Parathyroid adenoma (tissue), 2 donors: Measurements from ENCODE around the gene MICOS13.

ENCODE experiments used
- H2AFZ ChIP-seq: fragments of 300-600 bp; sonication (generic); one replicate; pipeline ENCODE4 v1.7.0; 2017; ENCODE audit warnings: antibody characterized with exemption, mild to moderate bottlenecking
- H3K27ac ChIP-seq: fragments of 300-600 bp; sonication (generic); one replicate; pipeline ENCODE4 v1.7.0; 2017
- H3K27me3 ChIP-seq: fragments of 300-600 bp; sonication (generic); one replicate; pipeline ENCODE4 v1.7.0; 2017; ENCODE audit warnings: low read length; ENCODE audit not compliant: control insufficient read depth, insufficient read depth
- H3K36me3 ChIP-seq: fragments of 300-600 bp; sonication (generic); one replicate; pipeline ENCODE4 v1.7.0; 2017; ENCODE audit warnings: low read length; ENCODE audit not compliant: control insufficient read depth, insufficient read depth
- H3K4me1 ChIP-seq: fragments of 300-600 bp; sonication (generic); one replicate; pipeline ENCODE4 v1.7.0; 2017; ENCODE audit warnings: control low read depth
- H3K4me2 ChIP-seq: fragments of 300-600 bp; sonication (generic); one replicate; pipeline ENCODE4 v1.7.0; 2017; ENCODE audit warnings: low read length
- H3K4me3 ChIP-seq: fragments of 300-600 bp; sonication (generic); one replicate; pipeline ENCODE4 v1.7.0; 2017; ENCODE audit warnings: low read depth, low read length
- H3K79me2 ChIP-seq: fragments of 300-600 bp; sonication (generic); one replicate; pipeline ENCODE4 v1.7.0; 2017; ENCODE audit warnings: control low read depth
- H3K9ac ChIP-seq: fragments of 300-600 bp; sonication (generic); one replicate; pipeline ENCODE4 v1.7.0; 2017; ENCODE audit warnings: mild to moderate bottlenecking
- H3K9me3 ChIP-seq: fragments of 300-600 bp; sonication (generic); one replicate; pipeline ENCODE4 v1.7.0; 2017; ENCODE audit warnings: low read length; ENCODE audit not compliant: control insufficient read depth
- TF ChIP-seq, protein P1 (sequence below): fragments of 300-600 bp; sonication (generic); IDR thresholded peaks from one replicate; pipeline ENCODE4 v1.7.0; 2017; ENCODE audit warnings: antibody characterized with exemption, mild to moderate bottlenecking
- donor health status: primary hyperparathyroidism.

The MICOS13 gene

GRCh38 chr19:5698635-5699422, 18.5 kb upstream of the MICOS13 start:
- no peaks in the 10 kb centered on the region for H3K9me3 ChIP-seq
- TF ChIP-seq, protein P1, sequence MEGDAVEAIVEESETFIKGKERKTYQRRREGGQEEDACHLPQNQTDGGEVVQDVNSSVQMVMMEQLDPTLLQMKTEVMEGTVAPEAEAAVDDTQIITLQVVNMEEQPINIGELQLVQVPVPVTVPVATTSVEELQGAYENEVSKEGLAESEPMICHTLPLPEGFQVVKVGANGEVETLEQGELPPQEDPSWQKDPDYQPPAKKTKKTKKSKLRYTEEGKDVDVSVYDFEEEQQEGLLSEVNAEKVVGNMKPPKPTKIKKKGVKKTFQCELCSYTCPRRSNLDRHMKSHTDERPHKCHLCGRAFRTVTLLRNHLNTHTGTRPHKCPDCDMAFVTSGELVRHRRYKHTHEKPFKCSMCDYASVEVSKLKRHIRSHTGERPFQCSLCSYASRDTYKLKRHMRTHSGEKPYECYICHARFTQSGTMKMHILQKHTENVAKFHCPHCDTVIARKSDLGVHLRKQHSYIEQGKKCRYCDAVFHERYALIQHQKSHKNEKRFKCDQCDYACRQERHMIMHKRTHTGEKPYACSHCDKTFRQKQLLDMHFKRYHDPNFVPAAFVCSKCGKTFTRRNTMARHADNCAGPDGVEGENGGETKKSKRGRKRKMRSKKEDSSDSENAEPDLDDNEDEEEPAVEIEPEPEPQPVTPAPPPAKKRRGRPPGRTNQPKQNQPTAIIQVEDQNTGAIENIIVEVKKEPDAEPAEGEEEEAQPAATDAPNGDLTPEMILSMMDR = no peak
- H2AFZ ChIP-seq = no peak overlapping the region
- H3K79me2 ChIP-seq = peaks cover 16% of the 10 kb centered on the region
- no peaks in the 10 kb centered on the region for H3K36me3 ChIP-seq
- no peaks in the 10 kb centered on the region for H3K27me3 ChIP-seq
- no peak overlapping the region for H3K4me2 ChIP-seq
- H3K27ac ChIP-seq = no peak overlapping the region
- H3K4me1 ChIP-seq = no peaks in the 10 kb centered on the region
- H3K9ac ChIP-seq = no peak overlapping the region
- H3K4me3 ChIP-seq = no peak overlapping the region

GRCh38 chr19:5697890-5698634, 17.7 kb upstream of the MICOS13 start:
- Histone ChIP-seq H3K9me3 (no peaks in the 10 kb centered on the region), H3K4me1 (no peaks in the 10 kb centered on the region), H3K4me3 (no peak overlapping the region), H3K36me3 (no peaks in the 10 kb centered on the region), H3K79me2 (peaks cover 15% of the 10 kb centered on the region), H2AFZ (no peak overlapping the region), H3K9ac (no peak overlapping the region), H3K27me3 (no peaks in the 10 kb centered on the region), H3K27ac (no peak overlapping the region), H3K4me2 (no peak overlapping the region)
- TF ChIP-seq, protein P1 = no peak

GRCh38 chr19:5697022-5697889, 16.9 kb upstream of the MICOS13 start:
- Histone ChIP-seq H3K27ac (no peak overlapping the region), H3K9me3 (no peaks in the 10 kb centered on the region), H3K27me3 (no peaks in the 10 kb centered on the region), H3K4me1 (no peaks in the 10 kb centered on the region), H3K36me3 (no peaks in the 10 kb centered on the region), H2AFZ (no peak overlapping the region), H3K4me2 (no peak overlapping the region), H3K79me2 (peaks cover 17% of the 10 kb centered on the region), H3K4me3 (no peak overlapping the region), H3K9ac (no peak overlapping the region)
- TF ChIP-seq, protein P1 = no peak

GRCh38 chr19:5696196-5697021, 16.1 kb upstream of the MICOS13 start:
- Histone ChIP-seq H3K27me3 (no peaks in the 10 kb centered on the region), H3K4me3 (no peak overlapping the region), H3K36me3 (no peaks in the 10 kb centered on the region), H3K9ac (no peak overlapping the region), H3K4me1 (no peaks in the 10 kb centered on the region), H3K4me2 (no peak overlapping the region), H3K27ac (no peak overlapping the region), H2AFZ (no peak overlapping the region), H3K79me2 (peaks cover 23% of the 10 kb centered on the region), H3K9me3 (no peaks in the 10 kb centered on the region)
- TF ChIP-seq, protein P1 = no peak
